Fibroblast of pulmonary artery (primary cell): Measurements from ENCODE around the gene KRT74.

ENCODE experiments used
- DNase-seq: peaks from one replicate; pipeline ENCODE4 v3.0.0-alpha.2; 2010; ENCODE audit warnings: low read depth
- H3K4me3 ChIP-seq: replicated peaks from 2 replicates; pipeline ENCODE4 v1.5.1; 2011; ENCODE audit warnings: low read depth, mild to moderate bottlenecking, control low read depth, low read length, moderate library complexity
- CTCF ChIP-seq: IDR thresholded peaks from 2 replicates; pipeline ENCODE4 v1.5.1; 2011; ENCODE audit warnings: mild to moderate bottlenecking, control low read depth, low read length, inconsistent platforms; ENCODE audit errors: missing control alignments

Gene KRT74

GRCh38 chr12:52523824-52524223, 49.8 kb downstream of the KRT74 start:
- TF ChIP-seq CTCF: no peak
- H3K4me3 ChIP-seq: no peak overlapping the region
- no peak for DNase-seq

GRCh38 chr12:52522346-52523011, 51.2 kb downstream of the KRT74 start:
- no peak overlapping the region for H3K4me3 ChIP-seq
- no peak for TF ChIP-seq CTCF
- DNase-seq: peak; percentile 12

- no peak for TF ChIP-seq CTCF
- H3K4me3 ChIP-seq: no peak overlapping the region
- DNase-seq: no peak
Observed at GRCh38 chr12:52521568-52522266, 51.9 kb downstream of the KRT74 start.

GRCh38 chr12:52521175-52521567, 52.5 kb downstream of the KRT74 start:
- DNase-seq: no peak
- no peak for TF ChIP-seq CTCF
- H3K4me3 ChIP-seq: no peak overlapping the region

GRCh38 chr12:52519826-52520662, 53.6 kb downstream of the KRT74 start, which contains the start of gene KRT5:
Gene KRT5, minus strand, starts transcription at chr12:52520394. Its CDS starts 98 bp downstream, at chr12:52520296.
- H3K4me3 ChIP-seq: no peak within 1 kb of the TSS
- no peak for DNase-seq
- TF ChIP-seq CTCF: no peak

- no peak for DNase-seq
- H3K4me3 ChIP-seq: no peak overlapping the region
Observed at GRCh38 chr12:52519387-52519703, 54.3 kb downstream of the KRT74 start.

More at GRCh38 chr12:52519387-52519703, 54.3 kb downstream of the KRT74 start:
- no peak for TF ChIP-seq CTCF
